Jurkat, Clone E6-1 (cell line): ENCODE measurements around the gene RPS6KC1.
"Not testable (repeated sequence)": the region's sequence is repeated elsewhere in the genome, so short reads cannot be mapped to it uniquely, and the experiment has no call there.

Experiments used
- DNase-seq: peaks from one replicate; pipeline ENCODE4 v3.0.0-alpha.2; 2011; ENCODE audit warnings: low read depth, low spot score
- H3K4me3 ChIP-seq: 2 replicates; pipeline ENCODE4 v1.5.1; 2011; ENCODE audit warnings: mild to moderate bottlenecking, low read length, control low read depth, moderate library complexity

Gene RPS6KC1

DNA sequence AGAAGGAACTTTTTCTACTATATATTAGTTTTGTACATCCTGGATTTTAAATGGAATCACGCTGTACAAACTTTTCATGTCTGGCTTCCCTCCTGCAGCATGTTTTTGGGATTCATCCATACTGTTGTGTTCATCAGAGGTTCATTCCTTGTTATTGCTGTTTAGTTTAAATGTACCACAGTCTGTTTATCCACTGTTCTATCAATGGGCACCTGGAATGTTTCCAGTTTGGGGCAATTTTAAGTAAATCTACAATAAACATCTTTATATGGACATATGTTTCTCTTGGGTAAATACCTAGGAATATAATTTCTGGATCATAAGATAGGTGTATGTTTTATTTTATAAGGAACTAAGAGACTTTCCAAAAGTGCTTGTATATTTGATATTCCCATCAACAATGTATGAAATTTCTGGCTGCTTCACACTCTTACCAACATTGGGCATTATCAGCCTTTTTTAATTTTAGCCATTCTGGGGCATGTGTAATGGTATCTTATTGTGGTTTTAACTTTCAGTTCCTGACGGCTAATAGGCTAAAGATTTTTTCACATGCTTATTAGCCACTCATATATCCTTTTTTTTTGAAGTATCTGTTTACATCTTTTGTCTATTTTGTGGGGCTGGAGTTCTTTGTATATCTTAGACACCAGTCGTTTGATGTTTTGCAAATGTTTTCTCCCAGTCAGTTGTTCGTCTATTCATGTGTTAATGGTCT is 48.8 kb downstream of the RPS6KC1 start:
- H3K4me3 ChIP-seq: no peak overlapping the region
- DNase-seq: no peak

GRCh38 chr1:213100565-213100964 is 49.5 kb downstream of the RPS6KC1 start:
- DNase-seq, H3K4me3 ChIP-seq: not testable (repeated sequence)

DNA sequence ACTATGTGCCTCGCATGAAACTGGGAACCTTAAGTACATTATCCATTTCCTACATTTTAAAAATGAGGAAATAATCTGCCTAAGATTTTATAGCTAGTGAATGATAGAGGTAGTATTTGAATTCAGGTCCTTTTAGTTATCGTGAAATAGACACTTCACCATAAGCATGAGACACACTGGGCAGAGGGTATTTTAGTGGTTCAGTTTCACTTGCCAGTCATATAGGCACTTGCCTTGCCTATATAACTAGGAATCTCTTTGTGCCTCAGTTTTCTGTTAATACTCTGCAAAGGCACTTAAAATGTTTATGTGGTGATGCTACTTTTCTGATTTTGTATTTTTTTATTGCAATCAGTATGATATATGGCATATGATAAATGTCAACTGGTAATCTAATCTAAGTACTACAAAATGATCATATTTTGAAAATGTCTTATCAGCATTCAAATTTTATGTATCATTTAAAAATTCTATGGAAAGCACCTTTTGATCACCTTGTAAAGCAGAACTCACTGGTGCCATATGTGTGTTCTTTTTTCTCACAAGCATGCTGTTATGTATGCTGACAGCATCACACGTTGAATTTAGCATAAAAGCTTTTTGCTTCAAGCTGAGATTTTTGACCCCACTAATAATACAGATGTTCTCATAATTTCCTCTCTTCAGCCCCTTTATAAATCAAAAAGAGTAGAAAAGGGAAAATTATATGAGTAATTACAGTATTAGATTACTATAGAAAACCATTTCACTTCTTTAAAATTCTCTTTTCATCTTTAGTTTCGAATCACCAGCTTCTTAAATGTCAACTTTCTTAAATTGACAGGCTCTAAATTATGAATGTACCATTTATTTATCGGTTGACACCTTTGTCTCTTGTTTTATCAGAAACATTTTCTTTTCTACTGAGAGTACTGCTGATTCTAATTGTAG is 52.6 kb downstream of the RPS6KC1 start:
- no peak overlapping the region for H3K4me3 ChIP-seq
- DNase-seq: no peak

- no peak overlapping the region for H3K4me3 ChIP-seq
- DNase-seq: no peak
These were observed 53.6 kb downstream of the RPS6KC1 start for GRCh38 chr1:213104604-213105003.

- DNase-seq: no peak
- no peak overlapping the region for H3K4me3 ChIP-seq
These were observed 55.3 kb downstream of the RPS6KC1 start for GRCh38 chr1:213106298-213106697.

GRCh38 chr1:213107613-213108012 is 56.6 kb downstream of the RPS6KC1 start:
- DNase-seq: no peak

GRCh38 chr1:213110349-213111300 is 59.6 kb downstream of the RPS6KC1 start:
- no peak overlapping the region for H3K4me3 ChIP-seq
- DNase-seq: peak; percentile 57

More at GRCh38 chr1:213107613-213108012, 56.6 kb downstream of the RPS6KC1 start:
- H3K4me3 ChIP-seq: no peak overlapping the region

DNA sequence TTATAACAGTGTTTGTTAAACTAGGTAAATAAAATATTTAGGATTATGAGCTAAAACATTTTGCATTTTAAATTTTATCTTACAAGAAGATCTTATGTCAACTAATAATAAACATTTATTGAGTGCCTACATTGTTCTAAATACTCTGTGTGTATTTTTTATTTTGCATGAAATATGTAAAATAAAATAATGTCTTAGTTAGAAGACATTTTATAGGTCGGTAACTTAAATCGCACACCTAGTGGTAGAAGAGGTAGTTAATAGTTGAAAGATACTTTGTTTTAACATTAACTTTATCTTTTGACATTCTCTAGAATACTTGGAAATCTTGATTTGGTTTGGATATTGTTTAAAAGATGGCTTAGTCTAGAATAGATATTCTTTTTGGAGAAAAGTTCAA is 60.5 kb downstream of the RPS6KC1 start:
- no peak overlapping the region for H3K4me3 ChIP-seq
- no peak for DNase-seq

- H3K4me3 ChIP-seq, DNase-seq: not testable (repeated sequence)
These were observed 61.7 kb downstream of the RPS6KC1 start for GRCh38 chr1:213112723-213113122.

- not testable (repeated sequence) for H3K4me3 ChIP-seq, DNase-seq
These were observed 66.7 kb downstream of the RPS6KC1 start for GRCh38 chr1:213117699-213118180.

- H3K4me3 ChIP-seq: no peak overlapping the region
- no peak for DNase-seq
These were observed 68.8 kb downstream of the RPS6KC1 start for GRCh38 chr1:213119794-213120193.

DNA sequence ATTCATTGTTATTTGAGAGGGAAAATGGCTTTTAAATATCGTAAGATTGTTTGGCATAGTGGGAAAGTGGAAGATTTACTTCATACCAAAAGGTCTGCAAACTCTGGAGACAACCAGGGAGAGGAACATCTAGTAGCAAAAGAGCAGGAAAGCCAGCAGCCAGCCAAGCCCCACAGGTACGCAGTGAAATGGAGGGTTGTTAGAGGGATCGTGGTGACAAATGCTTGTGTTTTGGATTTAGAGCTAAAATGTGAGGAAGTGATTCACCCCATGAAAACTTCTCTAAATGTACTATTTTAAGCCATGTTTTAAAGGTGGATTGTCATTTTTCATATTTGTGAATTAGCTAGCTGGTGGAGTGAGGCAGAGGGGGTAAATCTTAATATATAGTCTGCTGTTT is 69.3 kb downstream of the RPS6KC1 start:
- DNase-seq: no peak
- no peak overlapping the region for H3K4me3 ChIP-seq

GRCh38 chr1:213120961-213121360 is 69.9 kb downstream of the RPS6KC1 start:
- H3K4me3 ChIP-seq: no peak overlapping the region

GRCh38 chr1:213122514-213122929 is 71.5 kb downstream of the RPS6KC1 start:
- DNase-seq: peak; percentile 45
- no peak overlapping the region for H3K4me3 ChIP-seq

More at GRCh38 chr1:213120961-213121360, 69.9 kb downstream of the RPS6KC1 start:
- no peak for DNase-seq

GRCh38 chr1:213123087-213123486 is 72.0 kb downstream of the RPS6KC1 start:
- H3K4me3 ChIP-seq: no peak overlapping the region
- DNase-seq: no peak

DNA sequence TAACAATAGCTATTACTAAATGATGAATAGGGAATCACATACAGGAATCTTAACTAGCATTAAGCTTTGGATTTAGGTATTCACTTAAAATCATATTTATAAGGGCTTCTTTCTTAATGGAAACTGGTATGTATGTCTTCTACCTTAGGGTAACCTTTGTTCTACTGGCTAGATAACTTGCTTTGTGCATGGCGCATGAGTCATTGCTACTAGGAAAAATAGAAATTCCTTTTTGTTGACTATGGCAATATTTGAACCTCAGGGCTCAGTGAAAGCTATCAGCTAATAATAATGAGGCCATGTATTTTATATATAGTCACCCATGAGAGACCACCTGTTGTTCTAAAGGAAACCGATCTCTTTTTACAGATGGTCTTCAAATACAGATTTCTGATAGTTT is 72.5 kb downstream of the RPS6KC1 start:
- DNase-seq: no peak
- no peak overlapping the region for H3K4me3 ChIP-seq

DNA sequence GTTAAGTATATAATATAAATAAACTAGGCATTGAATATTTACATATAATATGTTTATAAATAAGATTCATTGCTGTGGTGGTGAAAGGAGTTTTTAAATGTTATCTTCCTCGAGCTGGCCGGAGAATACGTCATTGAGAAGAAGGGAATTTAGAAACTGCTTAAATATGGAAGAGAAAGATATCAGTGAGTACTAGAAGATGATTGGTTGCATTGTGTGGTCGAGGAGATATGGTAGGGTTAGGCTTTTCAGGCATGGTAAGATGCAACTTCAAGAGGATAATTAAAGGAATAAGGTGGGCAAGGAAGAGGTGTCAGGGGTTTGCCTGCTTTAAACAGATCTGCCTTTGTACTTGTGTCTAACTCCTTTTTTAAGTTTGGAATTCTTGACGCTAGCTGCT is 73.5 kb downstream of the RPS6KC1 start:
- DNase-seq: no peak
- no peak overlapping the region for H3K4me3 ChIP-seq

- no peak for DNase-seq
These were observed 74.6 kb downstream of the RPS6KC1 start for GRCh38 chr1:213125643-213126042.

GRCh38 chr1:213127074-213127473 is 76.0 kb downstream of the RPS6KC1 start:
- no peak overlapping the region for H3K4me3 ChIP-seq
- no peak for DNase-seq

More at GRCh38 chr1:213125643-213126042, 74.6 kb downstream of the RPS6KC1 start:
- H3K4me3 ChIP-seq: no peak overlapping the region
